Common myeloid progenitor, CD34-positive (primary cell): Measurements from ENCODE around the gene CCHCR1.

ENCODE experiments used
- CTCF ChIA-PET: fragments of 350-600 bp; sonication (Branson Sonifier 250); formaldehyde crosslinking; loops from one replicate; lab custom pipeline; 2021; ENCODE audit warnings: antibody characterized with exemption; lab: Charles Lee
- POLR2A ChIA-PET: fragments of 350-600 bp; sonication (Branson Sonifier 250); formaldehyde crosslinking; loops from one replicate; lab custom pipeline; 2021; ENCODE audit warnings: antibody characterized with exemption; lab: Charles Lee
- DNase-seq, 3 donors: peaks; one replicate each; pipeline versions ENCODE4 v3.0.0 to v3.0.0-alpha.2; 2013
- H3K27ac ChIP-seq, 2 experiments: 1 replicate in 1 of 2; 2 replicates in 1 of 2; pipeline ENCODE4 v1.7.0; 2013; ENCODE audit warnings: inconsistent platforms in 2 of 2, low read length in 2 of 2, mild to moderate bottlenecking in 2 of 2, low read depth in 1 of 2, moderate library complexity in 1 of 2; ENCODE audit not compliant: severe bottlenecking in 2 of 2, insufficient read depth in 1 of 2, poor library complexity in 1 of 2
- H3K27me3 ChIP-seq, 5 experiments: replicated peaks in 2 of 5; 1 replicate in 3 of 5; 2 replicates in 2 of 5; pipeline versions ENCODE4 v1.6.1 to v1.7.0; 2013; ENCODE audit warnings: low read length in 4 of 5, mild to moderate bottlenecking in 2 of 5, moderate library complexity in 2 of 5, inconsistent platforms in 1 of 5; ENCODE audit not compliant: insufficient read depth in 5 of 5, control insufficient read depth in 4 of 5
- H3K36me3 ChIP-seq, 4 experiments: 1 replicate in 2 of 4; 2 replicates in 2 of 4; pipeline versions ENCODE4 v1.6.1 to v1.7.0; 2013; ENCODE audit warnings: low read length in 3 of 4, control low read depth in 1 of 4, mild to moderate bottlenecking in 1 of 4; ENCODE audit not compliant: control insufficient read depth in 4 of 4, insufficient read depth in 4 of 4
- H3K4me1 ChIP-seq, 4 experiments: 1 replicate in 3 of 4; 2 replicates in 1 of 4; pipeline versions ENCODE4 v1.6.1 to v1.7.1; 2013; ENCODE audit warnings: low read length in 3 of 4, mild to moderate bottlenecking in 3 of 4, control low read depth in 1 of 4, inconsistent platforms in 1 of 4, moderate library complexity in 1 of 4; ENCODE audit not compliant: control insufficient read depth in 4 of 4, insufficient read depth in 4 of 4; ENCODE audit errors: control extremely low read depth in 1 of 4
- H3K4me3 ChIP-seq, 7 experiments: 1 replicate in 4 of 7; 2 replicates in 3 of 7; pipeline versions ENCODE4 v1.5.1 to v1.7.0; 2013; ENCODE audit warnings: mild to moderate bottlenecking in 7 of 7, low read length in 6 of 7, moderate library complexity in 6 of 7, inconsistent platforms in 2 of 7, low read depth in 2 of 7, control low read depth in 1 of 7; ENCODE audit not compliant: insufficient read depth in 4 of 7, control insufficient read depth in 1 of 7; ENCODE audit errors: extremely low read depth in 1 of 7
- H3K9me3 ChIP-seq, 5 experiments: 1 replicate in 4 of 5; 2 replicates in 1 of 5; pipeline versions ENCODE4 v1.6.1 to v1.7.1; 2013; ENCODE audit warnings: low read length in 4 of 5, mild to moderate bottlenecking in 2 of 5, inconsistent platforms in 1 of 5, low read depth in 1 of 5, moderate library complexity in 1 of 5; ENCODE audit not compliant: control insufficient read depth in 4 of 5, insufficient read depth in 2 of 5; ENCODE audit errors: control extremely low read depth in 1 of 5
- WGBS: methylation state at CpG from one replicate; pipeline ENCODE4 v1.1.5; 2013; ENCODE audit not compliant: insufficient coverage; 5-methylcytosine and 5-hydroxymethylcytosine counted together

CCHCR1 gene

DNA sequence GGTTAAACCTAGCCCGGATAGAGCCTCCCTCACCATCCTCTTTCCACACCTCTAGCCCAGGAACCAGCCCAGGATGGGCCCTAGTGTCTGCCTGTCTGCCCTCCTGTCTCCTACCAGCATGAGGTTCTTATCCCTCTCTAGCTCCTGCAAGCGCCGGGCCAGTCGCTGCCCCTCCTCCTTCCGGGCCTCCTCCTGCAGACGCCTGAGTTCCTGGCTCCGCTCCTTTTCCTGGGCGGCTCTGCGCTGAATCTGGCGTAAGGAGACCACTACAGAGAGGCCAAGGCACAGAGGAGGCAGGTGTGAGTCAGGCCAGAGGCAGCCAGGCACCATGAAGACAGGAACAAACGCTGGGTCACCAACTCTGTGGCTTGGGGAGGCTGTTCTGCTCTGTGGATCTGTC, 14.5 kb downstream of the CCHCR1 start:
- no peak for DNase-seq
- no peaks in the 10 kb centered on the region for H3K4me1 ChIP-seq
- no peaks in the 10 kb centered on the region for H3K9me3 ChIP-seq
- H3K36me3 ChIP-seq = peaks cover 3 to 36% (median 22%) of the 10 kb centered on the region in 4 experiments
- no peak overlapping the region for H3K4me3 ChIP-seq
- no peaks in the 10 kb centered on the region for H3K27me3 ChIP-seq
- no peak overlapping the region for H3K27ac ChIP-seq
- CTCF ChIA-PET = interaction anchor here (0.9 to 2.1 kb wide), 3 partner anchors 14 to 54 kb away, joined by 3 to 6 read pairs (median 4); partner anchors contain the start of gene CCHCR1
- WGBS = 93% methylated on average over 11 of the region's 11 CpGs
- POLR2A ChIA-PET = no interaction called here

- ChIA-PET POLR2A (no interaction called here), CTCF (interaction anchor here (0.6 to 1.9 kb wide), 5 partner anchors 11 to 55 kb away, joined by 3 to 8 read pairs (median 3); no protein-coding TSS in a partner anchor)
- peaks cover 0 to 7% (median 4%) of the 10 kb centered on the region in 4 experiments for H3K4me1 ChIP-seq
- no peak overlapping the region for H3K4me3 ChIP-seq
- DNase-seq = no peak
- no peak overlapping the region for H3K27ac ChIP-seq
- H3K9me3 ChIP-seq = no peaks in the 10 kb centered on the region
- no peaks in the 10 kb centered on the region for H3K27me3 ChIP-seq
- H3K36me3 ChIP-seq = peaks cover 3 to 33% (median 21%) of the 10 kb centered on the region in 4 experiments
- WGBS = 88% methylated on average over 2 of the region's 2 CpGs
Observed at GRCh38 chr6:31142361-31142761, 15.2 kb downstream of the CCHCR1 start.

DNA sequence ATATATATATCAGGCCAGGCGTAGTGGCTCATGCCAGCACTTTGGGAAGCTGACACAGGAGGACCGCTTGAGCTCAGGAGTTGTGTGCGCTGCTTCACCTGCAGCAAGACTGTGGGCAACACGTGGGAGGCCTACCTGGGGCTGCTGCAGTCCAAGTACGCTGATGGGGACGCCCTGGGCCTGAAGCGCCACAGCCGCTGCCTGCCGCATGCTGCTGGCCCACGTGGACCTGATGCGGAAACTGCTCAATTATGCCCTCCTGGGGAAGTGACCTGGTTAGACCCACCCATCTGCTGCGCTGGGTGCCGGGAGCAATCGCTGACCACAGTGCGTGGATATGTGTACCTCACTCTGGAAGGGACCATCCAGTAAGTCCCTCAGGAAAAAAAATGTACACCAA, 17.0 kb downstream of the CCHCR1 start:
- H3K27me3 ChIP-seq = peaks cover 0 to 2% (median 0%) of the 10 kb centered on the region in 5 experiments
- CTCF ChIA-PET = interaction anchor here (4.1 kb wide), 1 partner anchor 51 kb away, joined by 31 read pairs; no protein-coding TSS in a partner anchor
- H3K36me3 ChIP-seq = peaks cover 3 to 31% (median 20%) of the 10 kb centered on the region in 4 experiments
- peaks cover 0 to 7% (median 4%) of the 10 kb centered on the region in 4 experiments for H3K4me1 ChIP-seq
- WGBS = 91% methylated on average over 13 of the region's 15 CpGs
- DNase-seq = no peak
- no peaks in the 10 kb centered on the region for H3K9me3 ChIP-seq
- H3K4me3 ChIP-seq = no peak overlapping the region
- POLR2A ChIA-PET = no interaction called here
- no peak overlapping the region for H3K27ac ChIP-seq

DNA sequence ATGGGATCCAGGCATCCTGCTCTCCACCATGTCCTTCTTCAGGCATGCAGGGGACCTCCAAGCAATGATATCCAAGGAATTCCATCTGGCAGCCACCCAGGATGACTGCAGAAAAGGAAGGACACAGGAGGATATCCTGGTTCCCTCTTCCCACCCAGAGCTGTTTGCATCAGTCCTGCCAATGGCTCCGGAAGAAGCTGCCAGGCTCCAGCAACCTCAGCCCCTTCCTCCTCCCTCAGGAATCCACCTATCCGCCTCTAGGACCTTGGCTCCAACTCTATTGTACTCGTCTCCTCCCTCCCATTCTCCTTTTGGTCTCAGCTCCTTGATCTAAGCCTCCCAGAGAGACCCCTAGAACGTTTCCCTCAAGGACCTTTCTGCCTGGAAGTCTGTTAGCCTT, 18.0 kb downstream of the CCHCR1 start:
- POLR2A ChIA-PET = no interaction called here
- 95% methylated on average over 3 of the region's 4 CpGs for WGBS
- no peak for DNase-seq

DNA sequence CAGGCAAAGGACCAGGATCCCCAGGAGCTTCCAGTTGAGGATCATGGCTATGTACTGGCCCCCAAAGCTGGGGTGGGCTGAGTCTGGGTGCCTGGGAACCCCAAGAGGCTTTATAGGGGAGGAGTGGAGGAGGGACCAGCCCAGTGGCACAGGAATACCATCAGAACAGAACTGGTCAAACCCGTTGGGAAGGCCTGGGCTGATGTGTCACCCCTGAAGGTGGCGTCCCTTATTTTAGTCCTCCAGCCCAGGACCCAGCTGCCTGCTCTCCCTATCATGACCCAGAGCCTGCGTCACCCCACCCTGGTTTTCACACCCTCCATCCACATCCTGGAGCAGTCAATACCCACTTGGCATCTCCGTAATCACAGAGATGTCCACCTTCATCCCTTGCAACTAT, 18.6 kb downstream of the CCHCR1 start, which contains the start of gene PSORS1C2:
Gene PSORS1C2 (minus strand): TSS at position 85 of the 400 bp plus-strand sequence. CDS start 40 bp downstream, at position 45.
- DNase-seq = no peak
- Histone ChIP-seq H3K4me3 (peak within 1 kb of the TSS in 1 of 7 experiments; percentile 44), H3K4me1 (peaks cover 0 to 7% (median 4%) of the 10 kb centered on the region in 4 experiments), H3K27ac (no peak within 1 kb of the TSS), H3K27me3 (peaks cover 0 to 2% (median 0%) of the 10 kb centered on the region in 5 experiments), H3K9me3 (no peaks in the 10 kb centered on the region), H3K36me3 (peaks cover 0 to 17% (median 10%) of the 10 kb centered on the region in 4 experiments)
- ChIA-PET CTCF (interaction anchor here (0.6 to 5.1 kb wide), 9 partner anchors 8 to 233 kb away, joined by 3 to 31 read pairs (median 5); no protein-coding TSS in a partner anchor), POLR2A (no interaction called here)
- 100% methylated on average over 2 of the region's 4 CpGs for WGBS

More for the DNA sequence above, 18.0 kb downstream of the CCHCR1 start:
- H3K27me3 ChIP-seq = peaks cover 0 to 2% (median 0%) of the 10 kb centered on the region in 5 experiments
- H3K36me3 ChIP-seq = peaks cover 3 to 21% (median 14%) of the 10 kb centered on the region in 4 experiments
- CTCF ChIA-PET = interaction anchor here (0.6 to 5.1 kb wide), 6 partner anchors 8 to 57 kb away, joined by 3 to 31 read pairs (median 8); no protein-coding TSS in a partner anchor
- H3K4me3 ChIP-seq = no peak overlapping the region
- H3K27ac ChIP-seq = no peak overlapping the region
- H3K4me1 ChIP-seq = peaks cover 0 to 7% (median 4%) of the 10 kb centered on the region in 4 experiments
- no peaks in the 10 kb centered on the region for H3K9me3 ChIP-seq

- Histone ChIP-seq H3K36me3 (no peaks in the 10 kb centered on the region), H3K27me3 (peaks cover 0 to 2% (median 0%) of the 10 kb centered on the region in 5 experiments), H3K27ac (no peak overlapping the region), H3K9me3 (no peaks in the 10 kb centered on the region), H3K4me1 (peaks cover 0 to 7% (median 4%) of the 10 kb centered on the region in 4 experiments), H3K4me3 (no peak overlapping the region)
- POLR2A ChIA-PET = no interaction called here
- CTCF ChIA-PET = interaction anchor here (0.7 to 5.1 kb wide), 4 partner anchors 9 to 256 kb away, joined by 3 to 17 read pairs (median 4); no protein-coding TSS in a partner anchor
- DNase-seq = no peak
- 73% methylated on average over 9 of the region's 10 CpGs for WGBS
Observed at GRCh38 chr6:31135710-31136109, 21.9 kb downstream of the CCHCR1 start.

DNA sequence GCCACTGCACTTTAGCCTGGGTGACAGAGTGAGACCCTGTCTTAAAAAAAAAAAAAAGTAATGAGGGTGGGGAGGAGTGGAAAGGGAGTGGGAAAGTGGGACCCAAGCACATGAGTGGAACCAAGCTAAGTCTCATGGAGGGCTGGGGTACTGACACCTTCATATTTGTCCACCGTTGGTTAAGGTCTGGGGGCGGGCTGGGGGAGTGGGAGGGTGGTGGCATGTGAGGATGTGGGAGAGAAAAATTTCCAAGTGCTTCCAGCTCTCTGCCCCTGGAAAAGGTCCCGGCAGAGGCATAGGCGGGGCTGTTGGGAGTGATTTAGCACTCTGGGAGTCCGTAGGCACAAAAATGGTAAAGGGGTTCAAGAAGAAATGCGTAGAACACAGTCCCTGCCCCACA, 24.8 kb downstream of the CCHCR1 start:
- H3K27me3 ChIP-seq = peaks cover 0 to 2% (median 0%) of the 10 kb centered on the region in 5 experiments
- H3K4me3 ChIP-seq = no peak overlapping the region
- H3K36me3 ChIP-seq = no peaks in the 10 kb centered on the region
- ChIA-PET POLR2A (interaction anchor here (1.1 kb wide), 1 partner anchor 25 kb away, joined by 3 read pairs; the partner anchor contains the start of gene CCHCR1), CTCF (interaction anchor here (1.2 to 4.6 kb wide), 4 partner anchors 9 to 102 kb away, joined by 3 to 28 read pairs (median 4); partner anchors contain the start of gene PSORS1C1)
- DNase-seq = no peak
- 77% methylated on average over 6 of the region's 6 CpGs for whole genome bisulfite sequencing
- peaks cover 0 to 4% (median 3%) of the 10 kb centered on the region in 4 experiments for H3K4me1 ChIP-seq
- no peak overlapping the region for H3K27ac ChIP-seq
- no peaks in the 10 kb centered on the region for H3K9me3 ChIP-seq
